ENCODE results near the gene FBLN5.

The FBLN5 gene

GRCh38 chr14:91947475-91948184 lies at the start of gene FBLN5:
TSS of gene FBLN5 (minus strand) at chr14:91947694. CDS start at chr14:91947229, 465 bp downstream.
- peak in 2 of 3 experiments; percentile 14 to 23 for DNase-seq (ENCODE audit: low read depth in 3 of 3)

DNA sequence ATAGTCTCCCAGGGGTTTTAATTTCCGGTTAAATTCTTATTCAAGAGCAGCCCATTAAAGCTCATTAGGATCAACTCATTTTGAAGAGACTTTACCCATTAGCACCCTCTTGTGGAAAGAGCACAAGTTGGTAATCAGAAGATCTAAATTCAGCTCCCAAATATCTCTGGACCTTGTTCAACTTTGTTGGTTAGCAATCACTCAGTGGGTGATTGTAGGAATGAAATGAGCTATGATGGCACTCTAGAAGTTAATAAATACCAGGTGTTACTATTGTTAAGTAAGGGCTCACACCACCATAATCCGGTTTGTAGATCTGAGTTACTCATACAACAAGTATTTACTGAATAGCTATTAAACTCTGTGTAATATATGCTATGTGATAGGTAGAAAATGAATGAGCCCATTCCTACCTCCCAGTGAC lies 49.5 kb upstream of the FBLN5 start:
- DNase-seq (ENCODE audit: low read depth in 3 of 3), result no peak

DNA sequence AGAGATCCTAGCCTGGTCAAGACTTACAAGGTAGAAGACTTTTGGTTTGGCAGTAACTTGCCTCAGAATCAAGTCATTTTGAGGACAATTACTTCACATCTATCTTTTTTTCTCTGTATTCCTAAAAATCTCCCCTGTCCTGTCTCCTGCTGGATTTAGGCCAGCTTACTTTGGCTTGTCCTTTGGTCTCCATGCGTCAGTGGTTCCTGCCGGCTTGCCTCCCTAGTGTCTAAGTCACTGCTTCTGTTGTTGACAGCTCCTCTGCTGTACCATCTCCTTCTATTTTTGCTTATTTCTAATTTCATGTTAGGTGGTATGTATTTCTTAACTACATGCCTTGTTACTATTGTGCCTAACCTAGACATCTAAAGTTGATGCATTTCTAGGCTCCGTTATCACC lies 39.7 kb upstream of the FBLN5 start:
- DNase-seq (ENCODE audit: low read depth in 3 of 3), result no peak

DNA sequence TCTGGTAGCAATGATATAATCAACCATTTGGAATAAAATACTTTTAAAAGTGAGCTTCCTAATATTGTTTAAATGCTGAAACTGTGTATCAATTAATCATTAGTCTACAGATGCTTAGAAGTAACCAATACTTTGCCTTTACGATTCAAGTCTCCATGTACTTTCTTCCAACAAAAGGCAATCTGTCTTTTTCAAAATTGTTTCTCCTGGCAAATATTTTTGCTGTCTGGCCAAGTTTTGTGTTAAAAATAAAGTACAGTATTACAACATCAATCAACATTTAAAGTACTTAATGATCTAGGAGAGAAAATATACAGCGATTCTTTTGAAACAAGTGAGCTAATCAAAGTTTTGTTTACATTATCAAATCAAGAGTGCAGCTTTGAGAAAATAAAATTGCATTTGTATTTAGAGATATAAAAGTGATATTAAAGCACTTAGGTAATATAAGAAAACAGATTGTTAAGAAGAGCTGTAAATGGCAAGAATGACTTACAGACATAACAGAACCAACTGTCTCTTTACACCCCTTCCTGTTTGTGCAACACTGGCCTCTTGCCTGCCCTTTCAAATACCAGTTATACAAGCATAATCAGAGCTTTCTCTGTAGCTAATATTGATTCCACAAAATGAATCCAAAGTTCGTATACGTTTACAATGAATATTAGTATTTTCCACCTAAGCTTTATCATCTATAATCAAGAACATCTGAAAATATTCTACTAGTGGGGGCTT lies 38.2 kb upstream of the FBLN5 start:
- DNase-seq (ENCODE audit: low read depth in 3 of 3), result no peak

GRCh38 chr14:91985008-91985407 lies 37.5 kb upstream of the FBLN5 start:
- no peak for DNase-seq (ENCODE audit: low read depth in 3 of 3)

GRCh38 chr14:91983588-91983987 lies 36.1 kb upstream of the FBLN5 start:
- DNase-seq (ENCODE audit: low read depth in 3 of 3), result no peak

- no peak for DNase-seq (ENCODE audit: low read depth in 3 of 3)
Observed at GRCh38 chr14:91980157-91980556, 32.7 kb upstream of the FBLN5 start.

- no peak for DNase-seq (ENCODE audit: low read depth in 3 of 3)
Observed at GRCh38 chr14:91977884-91978283, 30.4 kb upstream of the FBLN5 start.

DNA sequence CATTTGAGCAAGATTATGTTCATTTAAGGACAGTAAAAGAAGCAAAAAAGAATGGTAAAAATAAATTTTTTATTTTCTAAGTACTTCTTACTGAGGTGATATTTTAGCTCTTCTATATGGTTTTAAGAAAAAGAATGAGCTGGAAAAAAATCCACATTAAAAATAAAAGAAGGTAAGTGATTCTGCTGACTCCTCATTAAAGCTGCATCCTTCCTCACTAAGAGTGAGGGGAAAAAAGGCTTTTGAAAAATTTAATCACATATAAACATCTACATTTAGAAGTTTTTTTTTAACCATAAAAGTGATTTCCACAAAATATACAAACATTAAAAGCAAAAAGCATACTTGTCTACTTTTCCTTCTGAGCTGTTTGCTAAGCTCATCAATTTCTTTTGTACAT lies 28.3 kb upstream of the FBLN5 start:
- DNase-seq (ENCODE audit: low read depth in 3 of 3), result no peak

GRCh38 chr14:91971188-91971778 lies 23.8 kb upstream of the FBLN5 start:
- no peak for DNase-seq (ENCODE audit: low read depth in 3 of 3)

DNA sequence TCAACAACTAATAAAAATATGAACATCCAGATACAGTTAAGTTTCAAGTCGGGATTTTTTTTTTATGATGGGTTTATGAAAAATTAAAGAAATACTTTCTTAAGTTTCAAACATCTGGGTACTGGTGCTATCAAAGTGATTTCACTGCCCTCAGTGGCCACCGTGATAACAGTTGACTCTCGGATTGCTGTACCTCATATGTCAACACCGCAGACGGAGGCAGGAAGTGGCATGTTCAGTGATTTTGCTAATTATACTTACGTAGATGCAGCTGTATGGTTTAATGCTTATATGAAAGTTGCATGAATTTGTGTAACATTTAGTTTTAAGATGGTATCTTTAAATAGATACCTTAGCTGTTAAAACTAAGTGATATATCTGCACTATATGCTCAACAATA lies 20.8 kb upstream of the FBLN5 start:
- DNase-seq (ENCODE audit: low read depth in 3 of 3), result no peak

GRCh38 chr14:91964724-91965123 lies 17.2 kb upstream of the FBLN5 start:
- no peak for DNase-seq (ENCODE audit: low read depth in 3 of 3)

DNA sequence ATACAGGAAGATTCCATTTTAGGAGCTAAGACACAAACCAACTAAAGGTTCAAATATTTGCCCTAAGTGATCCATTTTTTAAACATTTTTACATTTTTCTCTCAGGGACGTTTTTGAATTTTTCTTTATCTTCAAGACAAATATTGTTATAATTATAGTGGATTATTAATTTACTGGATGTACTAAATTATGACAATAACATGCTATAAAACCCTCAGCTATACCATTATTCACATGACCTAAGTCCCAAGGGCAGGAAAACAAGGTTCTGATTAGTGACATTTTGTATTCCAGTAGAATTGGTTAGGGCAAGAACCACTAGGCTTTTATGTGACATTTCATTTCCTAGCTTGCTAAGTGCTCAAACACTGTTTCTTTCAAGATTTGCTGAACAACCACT lies 16.5 kb upstream of the FBLN5 start:
- no peak for DNase-seq (ENCODE audit: low read depth in 3 of 3)

DNA sequence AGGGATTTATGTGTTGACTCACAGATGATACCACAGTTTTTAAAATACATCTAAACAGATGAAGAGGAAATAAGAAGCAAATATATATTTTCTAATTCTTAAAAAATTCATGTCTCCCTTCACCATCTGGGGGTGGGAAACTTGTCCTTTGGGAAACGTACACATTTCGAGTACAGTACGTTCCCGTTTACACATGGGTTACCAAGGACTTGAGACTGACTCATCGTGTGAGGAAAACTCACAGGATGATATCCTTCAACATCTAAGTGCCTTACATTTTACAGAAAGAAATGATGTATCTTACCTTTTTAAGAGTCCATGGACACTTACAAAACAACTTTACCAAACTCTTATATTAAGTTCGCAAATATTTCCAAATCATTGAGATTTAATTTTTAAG lies 16.0 kb upstream of the FBLN5 start:
- no peak for DNase-seq (ENCODE audit: low read depth in 3 of 3)

GRCh38 chr14:91961297-91962220 lies 14.1 kb upstream of the FBLN5 start:
- no peak for DNase-seq (ENCODE audit: low read depth in 3 of 3)

DNA sequence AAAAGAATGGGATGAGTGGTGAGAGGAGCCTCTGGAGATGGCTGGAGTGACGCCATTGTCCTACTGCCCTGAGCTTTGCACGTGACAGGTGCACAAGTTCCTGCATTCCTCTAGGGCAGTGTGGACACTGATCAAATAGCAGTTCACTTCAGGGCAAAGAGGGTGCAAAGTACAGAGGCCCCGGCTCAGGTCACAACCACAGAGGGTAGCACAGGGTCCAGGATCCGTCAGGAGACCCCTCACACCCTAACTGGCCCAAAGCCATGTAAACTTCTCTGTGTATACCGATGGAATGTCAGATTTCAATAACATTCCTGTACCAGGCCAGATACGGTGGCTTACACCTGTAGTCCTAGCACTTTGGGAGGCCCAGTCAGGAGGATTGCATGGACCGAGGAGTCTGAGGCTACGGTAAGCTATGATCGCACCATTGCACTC lies 10.4 kb upstream of the FBLN5 start:
- no peak for DNase-seq (ENCODE audit: low read depth in 3 of 3)

DNA sequence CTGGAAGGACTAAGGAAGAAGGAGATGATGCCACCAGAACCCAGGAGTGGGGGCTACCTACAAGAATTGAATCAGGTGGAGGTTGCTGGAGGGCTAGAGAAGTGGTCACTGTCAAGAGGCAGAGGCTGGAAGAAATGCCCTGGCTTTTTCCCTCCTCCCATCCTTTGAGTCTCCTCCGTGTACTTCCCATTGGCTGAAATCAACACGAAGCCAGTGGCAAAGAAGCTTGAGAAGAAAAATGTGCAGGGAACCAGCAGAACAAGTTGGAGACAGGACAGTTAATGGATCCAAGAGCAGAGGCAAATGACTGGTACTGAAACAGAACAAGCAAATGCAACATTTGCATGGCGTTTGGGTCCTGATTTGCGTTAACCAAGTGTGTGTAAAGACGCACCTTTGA lies 9.1 kb upstream of the FBLN5 start:
- DNase-seq (ENCODE audit: low read depth in 3 of 3), result no peak

DNA sequence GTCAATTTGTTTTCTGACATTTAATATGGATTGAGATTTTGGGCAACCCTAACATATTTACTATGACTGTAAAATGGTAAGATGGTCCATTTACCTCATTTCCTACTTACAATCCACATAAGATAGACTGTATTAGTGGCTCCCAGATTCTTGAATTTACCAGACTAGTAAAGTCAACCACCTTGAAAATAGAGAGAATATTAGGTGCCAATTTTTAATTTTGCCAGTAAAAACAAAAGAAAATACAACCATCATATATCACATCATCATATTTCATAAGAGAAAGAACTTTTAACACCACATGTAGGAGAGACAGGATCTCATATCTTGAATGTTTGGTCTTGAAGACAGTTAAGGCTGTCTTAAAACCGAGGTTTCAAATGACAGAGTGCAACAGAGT lies 7.7 kb upstream of the FBLN5 start:
- DNase-seq (ENCODE audit: low read depth in 3 of 3), result no peak

DNA sequence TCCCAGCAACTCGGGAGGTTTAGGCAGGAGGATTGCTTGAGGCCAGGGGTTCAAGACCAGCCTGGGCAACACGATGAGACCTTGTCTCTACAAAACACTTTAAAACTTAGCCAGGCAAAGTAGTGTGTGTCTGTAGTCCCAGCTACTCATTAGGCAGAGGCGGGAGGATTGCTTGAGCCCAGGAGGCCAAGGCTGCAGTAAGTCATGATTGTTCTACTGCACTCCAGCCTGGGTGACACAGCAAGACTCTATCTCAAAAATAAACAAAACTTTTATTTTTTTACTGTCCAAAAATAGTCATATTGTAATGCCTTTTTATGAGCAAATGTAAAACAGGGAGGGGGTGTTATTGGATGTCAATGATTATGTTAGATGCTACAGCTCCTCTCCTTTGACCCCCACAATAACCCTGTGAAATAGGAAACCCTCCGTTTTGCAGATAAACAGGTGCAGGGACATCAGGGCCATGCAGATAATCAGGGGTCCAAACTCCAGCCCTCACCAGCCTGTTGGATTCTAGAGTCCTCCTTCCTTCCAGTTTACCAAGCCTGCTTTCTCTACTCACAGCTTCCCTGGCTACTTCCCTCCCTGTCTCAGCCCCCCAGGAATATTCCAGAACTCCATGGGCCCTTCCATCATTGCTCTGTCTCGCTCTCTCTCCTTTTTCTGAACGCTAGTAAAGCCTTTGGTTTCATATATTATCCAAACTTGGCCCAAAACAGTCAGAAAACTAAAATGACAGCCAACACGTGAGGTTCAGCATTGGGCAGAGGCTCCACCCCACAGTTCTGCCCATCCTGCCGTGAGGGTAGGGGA lies 5.9 kb upstream of the FBLN5 start:
- no peak for DNase-seq (ENCODE audit: low read depth in 3 of 3)

- no peak for DNase-seq (ENCODE audit: low read depth in 3 of 3)
Observed at GRCh38 chr14:91946622-91947474, 646 bp downstream of the FBLN5 start.

All from stimulated activated CD4-positive, alpha-beta T cell treated with anti-CD3 and anti-CD28 coated beads, TNF-alpha, amount 100 ng/mL, for 4 hours (primary cell).